GM10266 (cell line): Measurements from ENCODE around the gene DERL3.

Source experiments
- DNase-seq: peaks from one replicate; pipeline ENCODE4 v3.0.0; 2012; ENCODE audit errors: extremely low spot score
- CTCF ChIP-seq: IDR thresholded peaks from 2 replicates; pipeline ENCODE4 v1.5.1; 2012; ENCODE audit warnings: mild to moderate bottlenecking, low read depth; ENCODE audit not compliant: control insufficient read depth, insufficient read depth; ENCODE audit errors: missing control alignments

DERL3 gene

GRCh38 chr22:23833911-23834317 lies 4.9 kb downstream of the DERL3 start:
- no peak for DNase-seq
- no peak for TF ChIP-seq CTCF

- no peak for TF ChIP-seq CTCF
- DNase-seq: no peak
Observed at GRCh38 chr22:23833017-23833751, 5.6 kb downstream of the DERL3 start.

GRCh38 chr22:23832226-23833016 lies 6.4 kb downstream of the DERL3 start:
- no peak for DNase-seq
- TF ChIP-seq CTCF: no peak

GRCh38 chr22:23831781-23832180 lies 7.0 kb downstream of the DERL3 start:
- DNase-seq: no peak
- TF ChIP-seq CTCF: no peak

GRCh38 chr22:23831261-23831660 lies 7.5 kb downstream of the DERL3 start:
- TF ChIP-seq CTCF: no peak
- DNase-seq: no peak

- no peak for DNase-seq
- no peak for TF ChIP-seq CTCF
Observed at GRCh38 chr22:23829845-23830372, 8.9 kb downstream of the DERL3 start.
